Putamen (tissue), 1 donor: Measurements from ENCODE around the gene FGF18.

Experiments
- DNase-seq: peaks from one replicate; pipeline ENCODE4 v3.0.0-alpha.2; 2016; ENCODE audit warnings: low spot score

Gene FGF18

GRCh38 chr5:171422902-171423663 is 3.6 kb downstream of the FGF18 start:
- DNase-seq = no peak

GRCh38 chr5:171424726-171425125 is 5.3 kb downstream of the FGF18 start:
- DNase-seq = no peak

DNA sequence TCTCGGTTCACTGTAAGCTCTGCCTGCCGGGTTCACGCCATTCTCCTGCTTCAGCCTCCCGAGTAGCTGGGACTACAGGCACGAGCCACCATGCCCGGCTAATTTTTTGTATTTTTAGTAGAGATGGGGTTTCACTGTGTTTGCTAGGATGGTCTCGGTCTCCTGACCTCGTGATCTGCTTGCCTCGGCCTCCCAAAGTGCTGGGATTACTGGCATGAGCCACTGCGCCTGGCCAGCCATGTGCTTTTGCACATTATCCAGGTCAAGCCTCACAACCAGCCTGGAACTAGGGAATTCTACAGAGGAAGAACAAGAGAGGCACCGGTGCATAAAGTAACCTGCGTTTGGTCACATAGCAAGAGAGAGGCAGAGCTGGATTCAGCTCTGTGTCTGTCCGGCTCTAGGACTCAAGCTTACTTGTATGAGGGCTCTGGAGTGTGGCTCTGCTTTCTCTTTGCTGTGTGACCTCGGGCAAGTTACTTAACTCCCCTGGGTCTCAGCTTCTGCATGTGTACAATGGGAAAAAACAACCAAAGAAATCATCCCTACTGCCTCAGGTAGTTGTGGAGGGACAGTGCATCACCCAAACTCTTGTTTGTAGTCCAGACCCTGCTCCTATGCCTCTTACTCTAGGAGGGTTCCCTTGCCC is 6.3 kb downstream of the FGF18 start:
- DNase-seq = no peak

DNA sequence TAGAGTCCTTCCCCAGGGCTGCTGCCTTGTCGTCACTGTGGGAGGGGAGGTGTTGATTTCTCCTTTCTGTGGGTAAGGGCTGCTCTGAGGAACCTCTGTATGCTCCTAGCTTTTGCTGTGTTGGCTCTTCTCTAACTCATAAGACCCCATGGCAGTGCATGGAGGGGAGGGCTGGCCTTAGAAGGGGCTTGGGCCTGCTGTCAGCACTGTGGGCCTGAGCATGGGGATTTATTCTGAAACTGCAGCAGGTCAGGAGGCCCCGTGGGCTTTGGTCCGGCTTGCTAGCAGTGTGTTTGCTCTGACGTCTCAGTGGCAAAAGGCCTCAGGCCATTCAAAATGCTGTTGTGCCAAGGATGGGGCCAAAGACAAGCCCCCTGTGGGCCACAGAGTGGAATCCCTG is 6.8 kb downstream of the FGF18 start:
- DNase-seq = no peak

- DNase-seq = no peak
Observed at GRCh38 chr5:171426680-171427079, 7.2 kb downstream of the FGF18 start.

DNA sequence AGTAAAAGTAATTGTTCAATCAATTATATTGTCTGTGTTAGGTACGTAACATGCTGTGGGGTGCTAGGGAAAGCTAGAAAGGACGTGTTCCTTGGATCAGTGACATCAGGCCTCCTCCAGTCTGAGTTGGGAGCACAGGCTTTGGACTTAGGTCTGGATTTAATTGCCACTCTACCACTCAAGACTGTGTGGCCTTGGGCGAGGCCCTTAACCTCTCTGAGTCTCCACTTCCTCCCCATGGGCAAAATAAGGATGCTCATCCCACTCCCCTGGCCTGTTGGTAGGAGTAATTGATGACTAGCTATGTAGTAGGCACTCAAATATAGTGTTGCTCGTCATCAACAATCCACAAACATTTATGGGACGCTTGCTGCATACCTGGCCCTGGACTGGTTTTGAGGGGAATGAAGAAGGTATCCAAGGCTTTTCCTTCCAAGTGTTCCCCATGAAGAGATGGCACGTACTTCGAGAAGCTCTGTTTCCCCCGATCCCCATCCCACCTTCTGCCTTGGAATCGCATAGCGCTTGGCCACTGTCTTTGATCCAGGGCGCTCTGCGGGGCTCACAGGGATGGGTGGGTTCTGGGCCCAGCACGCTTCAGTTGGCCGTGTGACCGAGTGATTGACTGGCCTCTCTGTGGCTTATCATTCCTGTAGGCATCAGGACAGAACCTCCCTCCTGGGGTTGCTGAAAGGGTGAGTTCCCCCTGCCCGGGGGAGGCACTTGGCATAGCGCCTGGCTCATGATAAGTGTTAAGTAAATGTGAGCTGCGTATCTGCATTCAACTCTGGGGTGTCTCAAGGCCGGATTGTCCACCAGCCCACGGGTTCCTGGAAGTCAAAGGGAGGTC is 8.1 kb downstream of the FGF18 start:
- no peak for DNase-seq

DNA sequence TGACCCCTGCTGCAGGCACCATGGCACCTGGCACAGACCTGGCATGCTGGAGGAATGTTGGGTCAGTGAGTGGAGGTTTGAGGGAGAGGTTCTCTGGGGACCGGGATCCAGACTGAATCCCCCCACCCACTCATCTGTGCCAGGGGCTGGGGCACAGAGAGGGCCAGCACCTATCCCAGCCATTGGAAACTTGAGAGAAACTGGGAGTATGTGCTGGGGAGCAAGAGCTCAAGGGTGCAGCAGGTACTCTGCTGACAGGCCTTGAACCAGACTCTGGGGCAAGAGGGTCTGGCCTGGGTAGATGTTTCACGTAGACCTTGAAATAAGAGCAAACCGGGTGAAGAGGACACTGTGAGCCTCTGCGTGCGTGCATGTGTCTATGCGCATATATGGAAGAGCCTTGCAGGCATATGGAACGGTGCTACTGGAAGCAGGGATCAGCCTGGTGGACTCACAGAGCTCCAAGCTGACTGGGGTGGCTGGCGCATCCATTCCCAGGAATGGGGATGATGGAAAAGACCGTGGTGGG is 8.8 kb downstream of the FGF18 start:
- DNase-seq = no peak

- no peak for DNase-seq
Observed at GRCh38 chr5:171428809-171429542, 9.5 kb downstream of the FGF18 start.

GRCh38 chr5:171429543-171429910 is 10.1 kb downstream of the FGF18 start:
- DNase-seq = no peak

GRCh38 chr5:171431251-171431777 is 11.9 kb downstream of the FGF18 start:
- no peak for DNase-seq

DNA sequence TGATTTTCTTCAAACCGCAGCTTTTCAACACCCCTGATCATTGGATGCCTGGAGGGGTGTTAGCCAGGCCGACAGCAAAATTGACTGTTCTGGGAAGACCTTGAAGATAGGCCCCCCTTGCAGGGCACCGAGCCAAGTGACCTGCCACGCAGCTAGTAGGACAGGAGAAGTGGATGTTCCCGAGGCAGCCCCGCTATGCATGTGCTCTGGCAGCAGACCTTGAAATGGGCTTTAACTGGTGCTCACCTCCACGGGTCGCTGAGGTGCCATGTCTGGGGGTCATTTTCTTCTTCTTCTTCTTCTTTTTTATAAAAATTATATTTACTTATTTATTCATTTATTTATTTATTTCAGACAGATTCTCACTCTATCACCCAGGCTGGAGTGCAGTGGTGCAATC is 12.6 kb downstream of the FGF18 start:
- DNase-seq = no peak

- no peak for DNase-seq
Observed at GRCh38 chr5:171432583-171433351, 13.3 kb downstream of the FGF18 start.

DNA sequence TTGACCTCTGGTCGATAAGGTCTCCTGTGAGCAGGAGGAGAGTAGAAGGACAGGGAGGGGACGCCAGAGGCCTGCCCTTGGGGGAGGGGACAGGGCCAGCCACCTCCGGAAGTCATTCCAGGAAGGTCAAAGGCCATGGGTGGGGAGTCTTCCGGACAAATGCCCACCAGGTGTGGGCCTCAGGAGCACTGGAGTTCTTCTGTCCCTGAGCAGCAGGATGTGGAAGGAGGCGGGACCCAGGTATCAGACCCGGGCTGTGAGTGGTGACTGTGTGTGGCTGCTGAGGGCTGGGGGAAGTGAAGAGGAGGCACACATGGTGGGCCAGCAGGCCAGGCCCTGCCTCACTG is 13.9 kb downstream of the FGF18 start:
- no peak for DNase-seq

GRCh38 chr5:171433982-171434676 is 14.7 kb downstream of the FGF18 start:
- no peak for DNase-seq

GRCh38 chr5:171434874-171435273 is 15.4 kb downstream of the FGF18 start:
- DNase-seq = no peak

GRCh38 chr5:171435908-171436307 is 16.5 kb downstream of the FGF18 start:
- DNase-seq = no peak

DNA sequence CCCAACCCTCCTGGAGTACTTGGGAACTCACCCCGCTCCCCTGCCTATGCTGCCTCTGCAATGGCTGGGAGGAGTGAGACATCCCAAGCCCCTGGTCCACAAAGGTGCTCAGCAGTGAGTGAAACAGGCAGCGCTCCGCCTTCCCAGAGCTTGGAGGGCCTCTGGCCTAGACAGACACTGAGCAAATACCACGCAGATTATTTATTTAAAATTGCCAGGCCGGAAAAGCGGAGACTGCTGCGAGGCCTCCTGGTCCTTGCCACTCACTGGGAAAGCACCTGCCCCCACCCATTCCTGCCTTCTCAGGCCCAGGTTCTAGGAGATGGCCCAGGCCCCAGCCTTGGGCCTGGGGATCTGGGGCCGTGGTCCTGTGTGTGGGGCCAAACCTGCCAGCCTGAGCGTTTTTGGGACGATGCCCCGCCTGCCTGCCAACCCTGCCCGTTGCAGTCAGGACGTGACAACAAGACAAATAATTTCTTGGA is 17.4 kb downstream of the FGF18 start:
- DNase-seq = no peak

GRCh38 chr5:171437286-171437821 is 17.9 kb downstream of the FGF18 start:
- DNase-seq = no peak

GRCh38 chr5:171438738-171439137 is 19.3 kb downstream of the FGF18 start:
- DNase-seq = no peak

GRCh38 chr5:171441246-171441791 is 21.9 kb downstream of the FGF18 start:
- DNase-seq = no peak
